Mesenteric fat pad (tissue), 1 donor: Measurements from ENCODE around the gene ZDHHC3. TPM values are rescaled to one million over a fixed set of nuclear protein-coding genes. Genes with fewer than 3 reads are reported as not detected.

Experiments used
- DNase-seq: peaks from one replicate; pipeline ENCODE4 v3.0.0-alpha.2; 2020; ENCODE audit warnings: low spot score
- total RNA-seq: library from RNA; stranded (reverse); fragmentation: NEBNext Ultra II Directional; extraction: Animal tissue kit (Norgen Biotek cat#: 25700); gene quantifications from one replicate; pipeline ENCODE4 v1.2.1, GENCODE V29; 2021
- donor health status: DM: yes; HTN: yes; CAD: no.

ZDHHC3 gene
- total RNA-seq, 1 donor from 2014 or later: 108 TPM

DNA sequence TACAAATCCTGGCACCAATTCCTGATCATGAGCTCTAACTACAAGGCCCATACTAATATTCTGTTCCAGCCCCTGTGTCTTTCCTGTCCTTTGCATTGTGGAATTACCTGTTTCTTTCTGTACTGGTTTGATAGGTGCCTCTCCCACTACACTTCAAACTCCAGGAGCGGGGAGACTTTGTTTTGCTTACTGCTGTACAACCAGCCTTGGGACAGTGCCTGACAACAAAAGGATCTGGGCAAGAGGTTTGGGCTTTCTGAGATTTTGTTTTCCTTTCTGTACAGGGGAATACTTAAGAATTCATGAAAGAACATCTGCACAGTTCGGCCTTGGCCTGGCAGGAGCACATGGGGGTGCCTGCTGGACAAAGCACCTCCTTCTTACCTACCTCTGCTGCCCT lies 45.1 kb downstream of the ZDHHC3 start:
- no peak for DNase-seq

- peak; percentile 67 for DNase-seq
These were observed 46.2 kb downstream of the ZDHHC3 start for GRCh38 chr3:44929782-44930181.

DNA sequence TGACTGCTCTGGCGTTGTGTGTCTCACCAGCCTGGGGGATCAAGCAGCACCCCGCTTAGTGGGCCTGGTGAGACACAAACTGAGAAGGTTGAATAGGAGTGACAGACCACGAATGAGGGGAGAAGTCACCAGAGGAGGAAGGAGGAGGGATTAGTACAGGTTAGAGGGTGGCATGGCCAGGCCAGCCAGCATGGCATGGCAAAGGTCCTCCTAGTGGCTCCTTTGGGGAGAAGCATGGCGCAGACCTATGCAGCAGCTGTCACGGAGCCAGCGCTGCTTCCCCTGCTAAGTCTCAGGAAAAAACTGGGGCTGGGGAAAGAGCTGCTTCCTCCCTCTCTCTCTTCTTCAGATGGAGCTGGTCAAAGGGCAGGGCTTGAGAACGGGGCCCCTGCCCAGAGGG lies 48.6 kb downstream of the ZDHHC3 start:
- DNase-seq: peak; percentile 87

GRCh38 chr3:44926921-44927320 lies 49.1 kb downstream of the ZDHHC3 start:
- no peak for DNase-seq

GRCh38 chr3:44926172-44926571 lies 49.8 kb downstream of the ZDHHC3 start:
- DNase-seq: no peak

DNA sequence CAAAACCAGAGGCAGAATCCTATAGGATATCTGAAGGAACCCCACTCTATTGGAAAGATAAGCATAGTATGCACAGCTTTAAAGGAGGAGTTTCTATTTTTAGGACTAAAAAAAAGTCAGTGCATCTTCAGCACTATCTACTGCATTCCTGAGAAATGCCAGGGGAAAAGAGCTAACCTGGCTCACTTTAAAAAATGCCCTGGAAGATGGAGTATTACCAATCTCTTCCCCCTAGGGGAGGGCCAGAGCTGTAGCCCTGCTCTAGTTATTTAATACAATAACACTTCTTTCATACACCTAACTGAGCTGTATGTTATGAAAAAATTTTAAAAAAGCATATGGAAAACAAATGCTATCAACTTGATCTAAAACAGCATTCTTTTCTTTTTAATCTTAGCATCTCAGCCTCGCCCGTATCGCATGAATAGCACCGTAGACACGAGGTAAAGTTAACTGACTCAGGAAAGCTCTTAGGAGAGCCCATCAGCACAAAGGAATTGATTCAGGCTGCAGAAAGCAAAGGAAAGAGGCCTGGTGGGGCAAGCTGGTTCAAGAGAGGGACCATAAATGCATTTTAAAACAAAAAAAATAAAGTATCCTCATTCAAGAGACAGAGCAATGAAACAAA lies 51.4 kb downstream of the ZDHHC3 start:
- no peak for DNase-seq

DNA sequence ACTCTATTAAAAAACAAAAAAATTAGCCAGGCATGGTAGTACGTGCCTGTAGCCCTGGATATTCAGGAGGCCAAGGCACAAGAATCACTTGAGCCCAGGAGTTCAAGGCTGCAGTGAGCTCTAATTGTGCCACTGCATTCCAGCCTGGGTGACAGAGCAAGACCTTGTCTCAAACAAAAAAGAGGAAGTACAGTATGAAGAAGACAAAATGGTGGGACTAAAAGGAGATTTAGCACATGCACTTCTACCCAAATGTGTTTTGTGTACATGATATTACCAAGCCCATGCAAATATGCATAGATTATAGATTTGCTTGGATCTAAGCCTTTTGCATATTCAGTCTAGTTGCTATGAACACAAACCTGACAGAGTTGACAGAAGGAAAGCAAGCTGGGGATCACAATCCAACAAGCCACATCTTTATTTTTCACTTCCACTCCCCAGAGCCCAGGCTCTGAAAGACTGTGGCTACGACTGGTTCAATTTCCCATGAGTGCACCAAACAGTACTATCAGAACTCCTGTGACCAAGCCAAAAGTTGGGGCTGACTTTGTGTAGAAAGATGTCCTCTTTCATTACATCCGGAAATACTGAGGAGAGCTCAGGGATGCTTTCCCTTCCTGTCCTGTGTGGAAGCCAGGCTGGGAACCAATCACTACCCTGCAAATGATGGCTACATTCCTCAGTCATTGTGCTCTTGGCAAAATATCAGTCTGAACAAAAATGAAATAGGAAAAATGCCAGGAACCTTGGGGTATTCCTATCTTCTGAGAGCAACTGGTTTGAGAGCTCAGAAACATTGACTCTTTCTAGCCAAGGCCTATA lies 52.1 kb downstream of the ZDHHC3 start:
- no peak for DNase-seq

DNA sequence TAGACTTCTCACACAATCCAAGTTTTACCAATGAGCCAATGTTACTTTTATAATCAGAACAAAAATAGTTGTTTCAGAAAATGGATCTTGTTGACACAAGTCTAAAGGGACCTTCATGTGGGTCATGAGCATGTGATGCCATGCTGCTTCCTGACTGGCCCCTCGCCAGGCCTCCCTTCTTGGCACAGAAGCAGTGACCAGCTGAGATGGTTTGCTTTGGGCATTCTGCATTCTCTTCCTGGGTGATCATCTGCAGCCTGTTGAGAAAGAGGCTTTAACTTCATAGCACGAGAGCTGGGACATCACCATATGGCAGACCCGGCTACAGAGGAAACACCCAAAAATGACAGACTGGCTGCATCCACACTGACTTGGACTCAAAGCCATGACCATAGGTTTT lies 55.9 kb downstream of the ZDHHC3 start:
- no peak for DNase-seq

DNA sequence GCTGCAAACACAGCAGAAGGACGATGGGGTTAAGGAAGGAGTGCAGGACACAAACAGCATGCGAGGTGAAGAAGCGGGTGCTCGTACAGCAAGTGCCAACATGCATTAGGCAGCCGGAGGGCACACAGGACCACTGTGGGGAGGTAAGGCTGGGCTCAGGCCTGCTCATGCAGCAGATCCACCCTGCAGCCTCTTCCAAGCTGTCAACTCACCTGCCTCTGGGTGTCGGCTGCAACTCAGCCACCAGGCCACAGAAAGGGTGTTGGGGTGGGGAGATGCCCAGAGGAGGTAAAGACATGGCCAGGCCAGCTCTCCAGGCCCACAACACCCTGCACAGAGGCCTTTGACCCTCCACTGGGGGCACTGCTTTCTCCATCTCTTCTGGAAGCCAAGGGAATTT lies 57.4 kb downstream of the ZDHHC3 start:
- no peak for DNase-seq

DNA sequence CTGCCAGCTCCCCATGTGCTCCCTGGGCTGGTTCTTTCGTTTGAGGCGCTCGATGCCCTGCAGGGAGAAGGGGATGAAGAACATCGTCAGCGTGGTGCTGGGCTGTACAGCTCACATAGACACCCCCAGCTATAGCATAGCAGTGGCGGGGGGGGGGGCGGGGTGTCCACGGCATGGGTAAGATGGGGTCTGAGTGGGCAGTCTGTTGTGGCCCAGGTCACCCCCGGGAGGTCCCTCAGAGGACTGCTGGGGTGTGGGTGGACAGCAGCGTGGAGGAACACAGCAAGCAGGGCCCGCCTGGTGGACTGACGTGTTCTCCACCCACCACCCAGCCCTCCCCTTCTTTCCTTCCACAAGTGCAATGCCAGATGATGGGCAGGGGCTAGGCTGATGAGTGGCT lies 57.9 kb downstream of the ZDHHC3 start:
- DNase-seq: no peak

DNA sequence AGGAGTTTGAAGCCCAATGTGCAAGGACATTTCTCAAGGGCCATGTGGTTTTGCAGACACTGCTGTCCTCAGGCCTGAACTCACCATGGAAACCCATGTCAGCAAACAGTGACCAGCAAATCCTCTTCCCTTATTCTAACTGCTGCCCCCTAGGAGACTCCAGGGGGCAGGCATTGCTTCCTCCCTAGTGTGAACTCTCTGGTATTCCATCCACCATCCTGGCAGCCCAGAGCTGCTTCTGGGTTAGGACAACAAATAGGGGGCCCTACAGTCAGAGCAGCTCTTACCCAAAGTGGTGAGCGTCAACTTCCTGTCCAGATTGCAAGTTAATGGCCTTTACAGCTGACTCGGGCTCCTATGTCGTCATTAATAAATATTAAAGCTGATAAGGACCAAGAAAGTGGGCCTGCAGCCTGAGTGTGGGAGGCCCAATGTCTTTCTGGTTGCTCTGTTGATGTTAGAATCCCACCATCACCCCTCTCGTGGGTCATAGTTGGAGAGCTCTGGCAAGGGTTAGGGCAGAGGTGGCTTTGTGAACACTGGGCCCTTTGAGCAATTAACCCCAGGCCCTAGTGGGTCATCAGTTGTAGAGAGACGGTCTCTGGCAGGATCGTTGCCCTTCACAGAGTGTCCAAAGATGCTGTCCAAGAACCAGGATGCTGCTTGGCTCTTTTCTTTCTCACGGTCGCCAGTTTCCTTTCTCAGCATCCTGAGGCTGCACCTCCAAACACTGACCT lies 60.1 kb downstream of the ZDHHC3 start:
- no peak for DNase-seq

- no peak for DNase-seq
These were observed 61.0 kb downstream of the ZDHHC3 start for GRCh38 chr3:44914936-44915335.

DNA sequence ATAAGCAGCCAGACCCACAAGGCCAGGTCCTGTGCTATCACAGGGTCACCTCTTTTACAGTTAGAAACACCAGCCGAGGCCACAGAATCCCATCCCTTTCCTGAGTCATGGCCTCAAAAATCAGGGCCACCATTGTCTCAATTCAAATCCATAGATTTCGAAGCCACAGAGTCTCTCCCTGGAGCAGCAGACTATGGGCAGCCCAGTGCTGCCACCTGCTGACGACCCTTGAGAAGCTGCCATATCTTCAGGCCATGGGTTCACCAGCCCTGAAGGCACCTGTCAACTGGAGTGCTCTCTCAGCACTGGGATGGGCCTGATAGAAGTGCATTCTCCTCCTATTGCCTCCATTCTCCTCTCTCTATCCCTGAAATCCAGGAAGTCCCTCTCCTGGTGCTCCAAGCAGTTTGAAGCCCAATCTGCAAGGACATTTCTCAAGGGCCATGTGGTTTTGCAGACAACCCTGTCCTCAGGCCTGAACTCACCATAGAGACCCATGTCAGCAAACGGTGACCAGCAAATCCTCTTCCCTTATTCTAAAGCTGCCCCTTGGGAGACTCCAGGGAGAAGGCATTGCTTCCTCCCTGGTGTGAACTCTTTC lies 62.0 kb downstream of the ZDHHC3 start:
- no peak for DNase-seq

- no peak for DNase-seq
These were observed 65.3 kb downstream of the ZDHHC3 start for GRCh38 chr3:44910693-44911092.

- no peak for DNase-seq
These were observed 66.9 kb downstream of the ZDHHC3 start for GRCh38 chr3:44909063-44909462.

- no peak for DNase-seq
These were observed 68.4 kb downstream of the ZDHHC3 start for GRCh38 chr3:44907612-44908011.

DNA sequence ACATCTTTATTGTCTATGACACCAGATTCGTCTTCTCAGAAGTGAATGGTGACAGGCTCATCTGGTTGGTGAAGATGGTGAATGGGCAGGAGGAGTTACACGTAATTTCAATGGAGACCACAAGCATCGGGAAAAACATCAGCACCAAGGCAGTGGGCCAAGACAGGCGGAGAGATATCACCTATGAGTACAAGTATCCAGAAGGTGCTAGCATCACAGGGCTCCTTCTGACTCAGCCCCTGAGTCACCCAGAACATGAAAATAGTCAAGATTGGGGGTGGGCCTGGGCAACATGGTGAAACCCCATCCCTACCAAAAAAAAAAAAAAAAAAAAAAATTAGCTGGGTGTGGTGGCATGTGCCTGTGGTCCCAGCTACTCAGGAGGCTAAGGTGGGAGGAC lies 69.0 kb downstream of the ZDHHC3 start:
- no peak for DNase-seq

DNA sequence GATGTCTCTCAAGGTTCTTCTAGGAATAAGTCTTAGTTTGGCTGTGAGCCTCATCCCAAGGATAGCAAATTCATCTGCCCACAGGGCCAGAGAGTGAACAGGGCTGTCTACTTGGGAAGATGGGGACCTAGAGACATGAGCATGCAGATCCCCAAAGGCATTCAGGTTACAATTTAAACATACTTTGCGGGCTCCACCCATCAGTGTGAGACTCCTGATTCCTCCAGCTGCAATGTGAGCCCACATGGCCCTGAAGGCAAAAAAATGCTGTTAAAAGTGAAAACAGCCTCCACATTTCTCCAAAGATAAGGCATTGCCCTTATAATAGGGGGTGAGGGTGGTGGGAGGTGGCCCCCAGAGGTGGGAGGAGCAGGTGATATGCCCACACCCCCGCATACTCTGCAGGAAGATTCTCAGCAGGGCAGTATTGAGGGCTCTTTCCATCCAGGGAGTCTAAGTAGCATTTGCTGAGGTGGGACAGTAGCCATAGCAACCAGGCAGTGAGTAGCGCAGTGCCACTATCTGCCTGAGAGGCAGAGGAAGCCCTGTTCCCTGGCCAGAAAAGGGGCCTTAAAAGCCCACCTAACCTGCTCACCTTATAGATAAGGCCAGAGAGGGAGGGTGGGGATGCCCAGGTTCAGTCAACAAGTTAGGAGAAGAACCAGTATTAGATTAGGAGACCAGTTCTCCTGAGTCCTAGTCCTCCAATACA lies 70.4 kb downstream of the ZDHHC3 start:
- no peak for DNase-seq

- no peak for DNase-seq
These were observed 72.2 kb downstream of the ZDHHC3 start for GRCh38 chr3:44903751-44904150.

DNA sequence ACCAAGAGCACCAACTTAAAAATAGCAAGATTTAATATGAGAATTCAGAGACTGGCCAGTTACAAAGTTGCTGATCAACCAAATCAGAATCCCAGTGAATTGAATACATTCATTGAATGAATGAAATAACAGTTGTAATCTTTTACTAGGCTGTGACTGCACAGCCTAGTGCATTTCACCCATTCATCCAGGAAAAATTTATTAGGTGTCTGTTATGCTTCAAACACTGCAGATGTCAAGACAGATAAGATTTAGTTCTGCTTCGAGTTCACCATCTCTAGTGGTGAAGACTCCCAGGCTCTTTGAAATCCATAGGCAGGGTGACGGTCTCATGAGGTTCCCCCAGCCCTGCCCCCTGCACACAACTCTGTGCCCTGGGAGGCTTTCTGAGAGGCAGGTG lies 72.7 kb downstream of the ZDHHC3 start:
- no peak for DNase-seq

DNA sequence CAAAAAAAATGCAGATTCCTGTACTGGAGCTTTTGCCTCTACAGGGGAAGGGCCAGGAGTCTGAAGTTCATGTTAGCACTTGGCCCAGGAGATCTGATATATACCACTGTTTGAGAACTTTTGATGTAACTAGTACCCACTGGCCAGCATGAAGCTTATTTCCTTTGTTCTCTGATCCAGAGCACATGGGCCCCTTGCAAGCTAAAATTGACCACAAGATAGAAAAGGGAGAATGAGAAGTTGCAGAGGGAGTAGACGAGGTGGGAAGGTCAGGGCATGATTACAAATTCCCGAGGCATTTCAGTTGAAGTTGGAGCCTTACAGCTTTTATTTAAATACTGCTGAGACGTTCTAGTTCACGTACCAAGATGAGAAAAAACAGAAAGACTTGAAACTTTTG lies 73.3 kb downstream of the ZDHHC3 start:
- DNase-seq: no peak
